ENCODE measurements around the gene CBR1.
A peak's percentile ranks its signal among the peaks of the same experiment; 100 is the strongest.

The CBR1 gene

GRCh38 chr21:36069713-36070583 is at the start of gene CBR1:
Gene CBR1, plus strand, starts transcription at chr21:36070024. Its CDS starts 92 bp downstream, at chr21:36070116.
- peak in 1 of 2 experiments; percentile 30 for DNase-seq

- DNase-seq, result no peak
Observed at GRCh38 chr21:36021251-36021837, 48.5 kb upstream of the CBR1 start.

GRCh38 chr21:36022427-36023091 is 47.3 kb upstream of the CBR1 start:
- no peak for DNase-seq

GRCh38 chr21:36023092-36023480 is 46.7 kb upstream of the CBR1 start:
- DNase-seq, result no peak

GRCh38 chr21:36024782-36025181 is 45.0 kb upstream of the CBR1 start:
- no peak for DNase-seq

GRCh38 chr21:36027347-36027746 is 42.5 kb upstream of the CBR1 start:
- no peak for DNase-seq

GRCh38 chr21:36028127-36029069 is 41.4 kb upstream of the CBR1 start:
- peak; percentile 19 to 48 for DNase-seq

- no peak for DNase-seq
Observed at GRCh38 chr21:36029309-36029708, 40.5 kb upstream of the CBR1 start.

- no peak for DNase-seq
Observed at GRCh38 chr21:36030581-36031189, 39.1 kb upstream of the CBR1 start.

GRCh38 chr21:36032647-36033406 is 37.0 kb upstream of the CBR1 start:
- DNase-seq, result no peak

GRCh38 chr21:36034211-36034913 is 35.5 kb upstream of the CBR1 start:
- no peak for DNase-seq

GRCh38 chr21:36035381-36035791 is 34.4 kb upstream of the CBR1 start:
- no peak for DNase-seq

GRCh38 chr21:36038701-36039497 is 30.9 kb upstream of the CBR1 start:
- DNase-seq, result no peak

GRCh38 chr21:36039861-36040260 is 30.0 kb upstream of the CBR1 start:
- no peak for DNase-seq

GRCh38 chr21:36040389-36040788 is 29.4 kb upstream of the CBR1 start:
- DNase-seq, result no peak

GRCh38 chr21:36041910-36042309 is 27.9 kb upstream of the CBR1 start:
- DNase-seq, result no peak

- DNase-seq, result no peak
Observed at GRCh38 chr21:36044056-36044455, 25.8 kb upstream of the CBR1 start.

GRCh38 chr21:36045993-36046392 is 23.8 kb upstream of the CBR1 start:
- DNase-seq, result no peak

GRCh38 chr21:36047139-36047538 is 22.7 kb upstream of the CBR1 start:
- DNase-seq, result no peak

- no peak for DNase-seq
Observed at GRCh38 chr21:36048357-36048756, 21.5 kb upstream of the CBR1 start.
